Measurements from ENCODE around the gene DNM3.

The DNM3 gene

GRCh38 chr1:171896936-171897703 is 55.8 kb downstream of the DNM3 start:
- H3K4me3 ChIP-seq (ENCODE audit: low read depth, low read length) = no peak overlapping the region
- TF ChIP-seq, protein P1, sequence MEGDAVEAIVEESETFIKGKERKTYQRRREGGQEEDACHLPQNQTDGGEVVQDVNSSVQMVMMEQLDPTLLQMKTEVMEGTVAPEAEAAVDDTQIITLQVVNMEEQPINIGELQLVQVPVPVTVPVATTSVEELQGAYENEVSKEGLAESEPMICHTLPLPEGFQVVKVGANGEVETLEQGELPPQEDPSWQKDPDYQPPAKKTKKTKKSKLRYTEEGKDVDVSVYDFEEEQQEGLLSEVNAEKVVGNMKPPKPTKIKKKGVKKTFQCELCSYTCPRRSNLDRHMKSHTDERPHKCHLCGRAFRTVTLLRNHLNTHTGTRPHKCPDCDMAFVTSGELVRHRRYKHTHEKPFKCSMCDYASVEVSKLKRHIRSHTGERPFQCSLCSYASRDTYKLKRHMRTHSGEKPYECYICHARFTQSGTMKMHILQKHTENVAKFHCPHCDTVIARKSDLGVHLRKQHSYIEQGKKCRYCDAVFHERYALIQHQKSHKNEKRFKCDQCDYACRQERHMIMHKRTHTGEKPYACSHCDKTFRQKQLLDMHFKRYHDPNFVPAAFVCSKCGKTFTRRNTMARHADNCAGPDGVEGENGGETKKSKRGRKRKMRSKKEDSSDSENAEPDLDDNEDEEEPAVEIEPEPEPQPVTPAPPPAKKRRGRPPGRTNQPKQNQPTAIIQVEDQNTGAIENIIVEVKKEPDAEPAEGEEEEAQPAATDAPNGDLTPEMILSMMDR (IDR thresholded peaks at IDR 0.05; ENCODE audit: low read depth, low read length) = no peak
- H3K27me3 ChIP-seq = no peaks in the 10 kb centered on the region
- no peaks in the 10 kb centered on the region for H3K4me1 ChIP-seq
- H3K9me3 ChIP-seq = no peaks in the 10 kb centered on the region; the same call in 1 of the 2 replicates
- no peaks in the 10 kb centered on the region for H3K36me3 ChIP-seq
- DNase-seq = no peak

DNA sequence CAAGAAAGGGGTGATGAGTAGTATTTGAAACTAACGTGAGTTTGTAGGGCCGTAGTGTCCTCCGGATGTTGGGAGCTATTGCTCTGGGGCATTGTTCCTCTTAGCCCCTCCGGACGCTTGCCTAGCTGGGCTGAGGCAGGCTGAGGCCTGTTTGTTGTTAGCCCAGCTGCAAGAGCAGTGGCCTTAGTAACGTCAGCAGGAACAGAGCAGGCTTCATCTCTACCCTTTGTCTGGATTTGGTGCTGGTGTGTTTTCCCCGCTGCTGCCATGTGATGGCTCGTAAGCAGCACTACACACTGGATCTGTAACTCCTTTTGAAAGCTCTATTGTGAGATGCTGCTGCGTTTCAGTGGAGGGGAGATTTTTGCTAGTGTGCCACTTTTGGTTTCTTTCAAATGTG is 57.6 kb downstream of the DNM3 start:
- Histone ChIP-seq H3K4me3 (ENCODE audit: low read depth, low read length) (no peak overlapping the region), H3K9me3 (no peaks in the 10 kb centered on the region; the same call in 1 of the 2 replicates), H3K4me1 (no peaks in the 10 kb centered on the region), H3K36me3 (no peaks in the 10 kb centered on the region), H3K27me3 (no peaks in the 10 kb centered on the region)
- DNase-seq = no peak
- TF ChIP-seq, protein P1 (IDR thresholded peaks at IDR 0.05; ENCODE audit: low read depth, low read length) = no peak

DNA sequence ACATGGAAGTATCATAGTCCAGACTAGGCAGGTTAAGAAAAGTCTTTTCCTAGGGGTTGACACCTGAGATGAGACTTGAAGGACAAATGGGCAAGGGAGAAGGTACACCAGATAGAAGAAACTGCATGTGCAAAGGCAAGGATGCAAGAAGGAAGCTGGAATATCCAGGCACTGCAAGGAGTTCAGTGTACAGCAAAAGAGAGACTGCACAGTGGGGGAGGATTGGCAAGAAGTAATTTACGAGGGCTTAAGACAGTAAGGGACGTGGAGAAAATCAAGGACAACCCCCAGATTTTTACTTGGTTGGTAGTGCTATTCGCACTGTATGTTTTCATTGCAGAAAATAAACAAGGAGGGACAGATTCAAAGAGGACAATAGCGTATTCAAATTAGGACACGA is 58.5 kb downstream of the DNM3 start:
- Histone ChIP-seq H3K9me3 (no peaks in the 10 kb centered on the region), H3K4me3 (ENCODE audit: low read depth, low read length) (no peak overlapping the region), H3K36me3 (no peaks in the 10 kb centered on the region), H3K27me3 (no peaks in the 10 kb centered on the region), H3K4me1 (no peaks in the 10 kb centered on the region)
- TF ChIP-seq, protein P1 (IDR thresholded peaks at IDR 0.05; ENCODE audit: low read depth, low read length) = no peak
- no peak for DNase-seq

DNA sequence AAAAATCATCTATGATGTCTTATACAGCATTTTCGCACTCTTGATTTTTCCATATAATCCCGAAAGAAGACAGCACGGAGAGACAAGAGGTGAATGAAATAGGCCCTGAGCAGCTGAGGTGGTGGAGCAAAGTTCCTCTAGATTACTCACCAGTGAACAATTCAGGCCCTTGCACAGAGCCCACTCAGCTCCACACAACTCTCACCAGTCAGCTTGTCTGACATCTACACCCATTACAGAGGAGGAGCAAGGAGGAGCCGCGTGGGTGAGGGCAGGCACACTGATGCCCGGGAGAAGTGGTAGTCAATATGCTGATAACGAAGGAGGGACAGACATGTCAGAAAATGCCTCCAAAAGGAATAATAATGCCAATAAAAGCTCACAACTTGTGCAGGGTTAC is 59.9 kb downstream of the DNM3 start:
- DNase-seq = no peak
- no peaks in the 10 kb centered on the region for H3K27me3 ChIP-seq
- no peaks in the 10 kb centered on the region for H3K4me1 ChIP-seq
- TF ChIP-seq, protein P1 (IDR thresholded peaks at IDR 0.05; ENCODE audit: low read depth, low read length) = no peak
- no peak overlapping the region for H3K4me3 ChIP-seq (ENCODE audit: low read depth, low read length)
- no peaks in the 10 kb centered on the region for H3K9me3 ChIP-seq
- no peaks in the 10 kb centered on the region for H3K36me3 ChIP-seq

DNA sequence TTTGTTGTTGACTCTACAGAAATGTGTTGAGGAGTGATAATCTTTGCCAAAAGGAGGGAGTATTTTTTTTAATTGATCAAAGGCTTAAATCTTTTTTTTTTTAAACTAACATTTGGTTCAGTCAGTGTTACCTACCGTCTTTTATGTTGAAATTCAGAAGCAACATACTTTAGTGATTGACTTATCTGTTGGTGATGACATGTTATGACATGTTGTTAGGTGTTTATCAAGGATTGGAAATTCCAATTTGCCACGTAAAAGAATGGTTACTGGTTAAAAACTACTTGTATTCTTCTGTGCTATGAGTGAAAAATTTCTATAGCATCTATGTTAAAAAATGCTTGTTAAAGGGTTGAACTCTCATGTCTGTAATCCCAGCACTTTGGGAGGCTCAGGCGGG is 61.2 kb downstream of the DNM3 start:
- Histone ChIP-seq H3K4me3 (ENCODE audit: low read depth, low read length) (no peak overlapping the region), H3K27me3 (no peaks in the 10 kb centered on the region), H3K36me3 (no peaks in the 10 kb centered on the region), H3K4me1 (no peaks in the 10 kb centered on the region), H3K9me3 (no peaks in the 10 kb centered on the region)
- DNase-seq = no peak
- TF ChIP-seq, protein P1 (IDR thresholded peaks at IDR 0.05; ENCODE audit: low read depth, low read length) = no peak

- TF ChIP-seq, protein P1 (IDR thresholded peaks at IDR 0.05; ENCODE audit: low read depth, low read length) = no peak
- Histone ChIP-seq H3K4me1 (no peaks in the 10 kb centered on the region), H3K27me3 (no peaks in the 10 kb centered on the region)
Observed at GRCh38 chr1:171904778-171905450, 63.6 kb downstream of the DNM3 start.

More at GRCh38 chr1:171904778-171905450, 63.6 kb downstream of the DNM3 start:
- Histone ChIP-seq H3K9me3 (no peaks in the 10 kb centered on the region), H3K36me3 (no peaks in the 10 kb centered on the region), H3K4me3 (ENCODE audit: low read depth, low read length) (no peak overlapping the region)
- no peak for DNase-seq

All from BE2C (cell line).